HS-27A (cell line): Measurements from ENCODE around the gene PSMB7.

Source experiments
- DNase-seq: peaks from one replicate; pipeline ENCODE4 v3.0.0-alpha.2; 2012; ENCODE audit warnings: low read depth, missing footprints

The PSMB7 gene

DNA sequence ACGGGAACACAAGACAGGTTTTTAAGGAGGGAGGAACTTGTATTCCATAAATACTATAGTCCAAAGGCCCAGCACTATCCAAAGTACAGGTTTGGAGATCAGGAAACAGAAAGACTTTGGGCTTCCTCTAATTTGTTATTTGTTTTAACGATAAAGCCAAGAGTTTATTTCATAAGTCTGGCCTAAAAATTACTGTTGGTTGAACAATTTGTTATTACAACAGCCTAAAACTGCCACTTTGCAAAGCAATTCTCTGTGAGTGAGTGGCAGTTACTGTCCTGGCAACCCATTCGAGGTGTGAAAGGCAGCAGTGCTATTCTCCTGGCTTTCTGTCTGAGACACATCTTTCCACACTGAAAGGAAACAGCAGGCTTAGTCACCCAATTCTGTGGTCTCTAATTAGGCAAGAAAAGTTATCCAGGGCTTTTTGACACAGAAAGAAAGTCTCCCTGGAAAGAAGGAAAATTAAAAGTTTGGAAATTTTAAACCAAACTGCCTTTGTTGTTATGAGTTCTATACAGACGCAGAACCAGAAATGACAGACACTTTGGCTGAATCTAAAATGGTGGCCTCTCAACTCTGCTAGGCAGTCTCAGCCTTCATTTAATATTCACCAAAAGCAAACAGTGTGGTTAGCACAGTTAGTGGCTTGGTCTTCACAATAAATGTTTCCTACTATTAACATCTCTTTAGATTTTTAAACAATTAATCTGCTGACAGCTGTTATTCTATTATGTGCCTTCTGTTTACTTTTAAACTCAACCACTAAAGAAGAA, 33.9 kb downstream of the PSMB7 start:
- no peak for DNase-seq

GRCh38 chr9:124377551-124378406, 37.5 kb downstream of the PSMB7 start:
- no peak for DNase-seq

DNA sequence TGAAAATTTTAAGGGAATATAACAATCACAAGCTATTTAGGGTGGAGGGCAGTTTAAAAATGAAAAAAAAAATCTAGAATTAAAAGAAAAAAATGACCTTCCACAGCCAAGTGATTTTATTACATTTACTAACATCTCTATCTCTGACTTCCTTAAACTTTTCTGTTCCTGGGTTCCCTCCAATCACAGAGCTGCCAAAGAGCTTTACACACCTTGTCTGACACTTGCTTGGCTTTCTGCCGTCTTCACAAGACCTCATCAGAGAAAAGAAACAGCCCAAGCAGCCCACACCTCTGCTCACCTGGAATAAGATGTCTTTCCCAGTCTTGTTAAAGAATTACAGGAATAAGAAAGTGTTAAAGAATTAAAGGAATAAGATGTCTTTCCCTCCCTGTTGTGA, 38.9 kb downstream of the PSMB7 start:
- DNase-seq: no peak

- no peak for DNase-seq
Measured at GRCh38 chr9:124375726-124376125, 39.5 kb downstream of the PSMB7 start.

DNA sequence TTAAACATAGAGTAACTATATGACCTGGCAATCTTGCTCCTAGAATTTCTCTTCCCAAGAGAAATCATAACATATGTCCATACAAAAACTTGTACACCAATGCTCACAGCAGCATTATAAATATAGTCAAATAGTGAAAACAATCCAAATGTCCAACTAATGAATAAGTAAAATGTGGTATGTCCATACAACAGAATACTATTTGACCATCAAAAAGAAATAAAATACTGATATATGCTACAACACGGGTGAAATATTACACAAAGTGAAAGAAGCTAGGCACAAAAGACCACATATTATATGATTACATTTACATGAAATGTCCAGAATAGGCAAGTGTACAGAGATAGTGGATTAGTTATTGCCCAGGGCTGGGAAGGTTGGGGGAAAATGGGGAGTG, 41.4 kb downstream of the PSMB7 start:
- no peak for DNase-seq

DNA sequence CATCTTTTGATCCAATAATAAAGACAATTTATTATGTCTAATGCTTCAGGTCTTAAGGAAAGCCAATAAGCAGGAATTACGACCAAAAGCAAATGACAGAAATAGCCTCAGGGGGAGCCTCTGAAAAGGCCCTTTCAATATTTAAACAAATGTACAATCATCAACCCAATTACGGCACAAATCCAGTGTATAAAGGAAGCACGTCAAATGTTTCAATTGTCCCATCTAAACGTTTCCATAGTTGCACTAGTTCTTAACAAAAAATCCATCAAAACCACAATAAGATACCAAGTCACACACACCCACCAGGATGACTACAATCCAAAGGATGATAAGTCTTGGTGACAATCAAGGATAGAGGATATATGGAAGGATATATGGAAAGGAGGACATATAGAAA, 41.9 kb downstream of the PSMB7 start:
- no peak for DNase-seq

DNA sequence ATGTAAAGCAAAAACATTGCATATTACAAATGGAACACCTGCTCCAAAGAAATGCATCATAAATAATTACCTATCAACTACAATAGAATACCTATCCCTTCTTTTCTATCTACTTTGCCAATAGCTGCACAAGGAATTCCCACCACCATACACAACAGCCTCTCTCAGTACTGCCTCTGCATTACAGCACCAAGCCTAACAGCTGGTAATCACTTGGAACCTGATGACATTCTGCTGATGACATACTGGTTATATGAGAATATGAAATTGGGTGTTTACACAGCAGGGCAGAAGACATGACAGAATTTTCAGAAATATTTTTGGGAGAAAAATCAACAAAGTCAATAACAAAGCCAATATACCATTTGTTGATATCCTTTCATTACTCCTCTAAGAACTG, 43.2 kb downstream of the PSMB7 start:
- no peak for DNase-seq

DNA sequence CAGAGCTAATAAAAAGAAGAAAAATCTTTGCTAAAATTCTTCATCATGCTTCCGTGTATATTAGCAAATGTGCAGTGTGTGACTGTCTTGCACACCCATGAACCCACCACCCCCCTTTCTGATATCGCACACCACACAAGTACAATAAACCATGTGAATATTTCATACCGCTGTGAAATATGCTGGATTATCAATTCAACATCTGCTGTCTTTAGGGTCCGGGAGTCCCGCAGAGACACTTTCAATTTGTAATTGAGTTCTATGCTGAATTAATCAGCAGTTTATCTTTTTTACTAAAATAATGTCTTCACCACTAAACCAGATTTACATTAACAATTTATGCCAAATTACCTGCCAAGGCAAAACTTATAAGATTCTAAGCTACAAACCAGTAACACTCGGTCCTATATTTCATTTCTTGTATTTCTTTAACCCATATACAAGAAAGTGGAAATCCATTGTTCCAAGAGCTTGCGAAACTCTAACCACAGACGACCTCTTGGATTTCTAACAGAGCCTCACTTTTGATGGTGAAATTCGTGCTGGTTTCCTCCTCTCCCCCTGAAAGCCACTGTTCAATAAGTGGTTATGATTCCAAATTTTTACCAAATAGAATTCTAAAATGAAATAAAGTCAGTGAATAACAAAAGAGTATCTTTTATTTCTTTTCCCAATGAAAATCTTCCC, 44.2 kb downstream of the PSMB7 start:
- no peak for DNase-seq

DNA sequence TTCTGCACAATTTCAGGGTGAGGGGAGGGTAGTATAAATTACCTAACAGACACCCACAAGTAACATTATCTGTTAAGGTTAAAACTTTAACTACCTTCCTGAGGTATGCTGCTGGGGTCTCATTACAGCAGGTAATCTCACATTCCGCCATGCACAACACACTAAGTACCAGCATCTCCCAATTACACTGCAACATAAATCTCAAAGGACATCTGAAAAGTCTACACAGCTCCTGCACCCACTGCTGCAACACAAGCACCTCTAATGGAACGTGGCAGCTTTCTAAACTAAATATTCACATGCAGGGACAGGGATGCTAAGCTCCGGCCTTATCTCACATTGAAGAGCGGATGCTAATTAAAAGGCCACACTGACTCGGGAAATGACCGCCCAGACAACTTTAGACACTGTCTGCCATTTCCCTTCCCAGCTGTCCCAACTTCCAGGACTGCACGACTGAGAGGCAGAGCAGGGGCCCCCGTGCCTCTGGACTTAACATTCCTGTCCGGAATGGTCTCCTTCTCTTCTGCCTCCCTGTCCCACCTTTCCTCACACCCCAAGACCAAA, 45.9 kb downstream of the PSMB7 start:
- DNase-seq: no peak

GRCh38 chr9:124368692-124369091, 46.5 kb downstream of the PSMB7 start:
- DNase-seq: no peak

- DNase-seq: no peak
Measured at GRCh38 chr9:124366476-124367220, 48.6 kb downstream of the PSMB7 start.

- DNase-seq: no peak
Measured at GRCh38 chr9:124365036-124365435, 50.2 kb downstream of the PSMB7 start.

DNA sequence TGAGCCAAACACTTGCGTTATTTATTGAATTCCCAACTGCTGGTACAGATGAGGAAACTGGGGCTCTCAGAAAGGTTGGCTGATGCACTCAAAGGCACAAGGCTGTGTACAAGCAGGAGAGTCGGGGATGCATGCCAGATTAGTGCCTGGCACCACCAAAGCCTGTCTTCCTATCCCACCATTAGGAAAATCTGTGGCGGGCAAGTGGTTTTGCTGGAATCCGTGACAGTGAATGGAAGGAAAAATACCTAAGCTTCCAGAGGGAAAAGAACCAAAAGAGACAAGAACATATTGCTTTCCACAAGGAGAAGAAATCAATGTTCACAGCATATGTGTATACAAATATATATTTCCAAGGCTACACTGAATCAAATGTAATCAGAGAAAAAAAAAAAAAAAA, 51.1 kb downstream of the PSMB7 start:
- no peak for DNase-seq

DNA sequence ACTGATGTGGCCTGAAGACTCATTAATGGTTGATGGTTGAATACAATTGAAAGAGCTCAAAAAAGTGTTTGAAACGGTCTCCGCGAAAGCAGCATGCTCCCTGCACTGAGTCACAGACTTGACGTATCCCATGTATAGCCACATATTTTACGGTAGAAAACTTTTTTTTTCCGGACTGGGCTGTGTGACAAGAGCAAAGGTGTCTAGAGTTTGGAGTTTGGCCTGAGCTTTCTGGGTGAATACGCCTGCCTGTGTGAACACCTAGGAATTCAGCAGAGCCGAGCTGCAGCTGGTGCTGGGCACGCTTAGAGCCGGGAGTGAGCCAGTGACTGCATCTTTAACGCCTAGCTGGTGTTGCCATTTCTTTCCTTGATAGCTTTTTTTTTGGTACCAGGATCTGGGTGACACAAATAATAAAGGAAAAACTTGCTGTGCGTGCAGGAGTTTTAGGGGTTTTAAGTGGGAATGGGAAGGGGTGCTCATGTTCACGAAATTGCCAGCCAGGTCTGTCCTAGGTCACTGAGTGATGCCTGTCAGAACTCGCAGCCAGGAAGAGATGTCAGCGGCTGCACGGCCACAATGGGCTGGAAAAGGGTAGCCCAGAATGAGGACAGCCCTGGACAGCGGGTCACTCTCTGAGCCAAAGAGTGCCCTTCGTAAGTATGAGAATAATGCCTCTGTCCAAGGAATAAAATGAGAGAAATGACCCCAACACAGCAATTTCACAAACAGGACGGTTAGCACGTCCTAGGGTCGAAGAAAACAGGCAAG, 51.7 kb downstream of the PSMB7 start:
- no peak for DNase-seq

- no peak for DNase-seq
Measured at GRCh38 chr9:124361128-124361527, 54.1 kb downstream of the PSMB7 start.

DNA sequence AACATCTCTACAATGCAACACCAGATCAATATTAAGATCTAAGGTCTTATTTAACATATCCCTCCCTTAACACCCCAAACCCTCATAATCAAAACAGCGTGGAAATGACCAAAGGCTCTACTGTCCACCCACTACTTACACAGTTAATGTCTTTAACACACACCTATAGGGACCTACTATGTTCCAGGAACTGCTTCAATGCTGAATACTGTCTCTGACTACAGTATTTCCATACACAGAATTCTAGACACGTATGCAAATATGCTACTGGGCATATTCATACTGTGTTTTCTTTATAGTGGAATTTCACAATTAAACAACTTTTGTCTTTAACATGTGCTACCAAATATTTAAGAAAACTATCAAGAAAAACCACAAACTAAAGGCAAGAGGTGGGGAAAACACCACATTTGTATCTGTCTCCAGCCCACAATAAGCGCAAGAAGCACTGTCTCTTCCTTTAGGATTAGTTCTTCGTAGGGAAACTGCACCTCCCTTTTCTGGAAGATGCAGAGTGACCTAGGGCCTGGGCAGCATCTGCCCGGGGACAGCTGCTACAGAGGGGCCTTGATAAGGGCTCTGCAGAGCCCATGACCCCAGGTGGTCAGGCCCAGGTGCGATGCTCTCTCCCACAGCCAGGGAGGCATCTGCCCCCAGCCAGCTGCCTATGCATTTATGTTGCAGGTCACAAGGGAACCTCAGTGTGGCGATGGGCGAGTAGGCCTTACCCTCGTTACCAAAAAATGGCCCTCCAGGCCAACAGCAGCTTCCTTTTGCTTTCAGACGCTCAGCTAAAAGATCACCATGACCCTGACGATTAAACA, 55.2 kb downstream of the PSMB7 start:
- no peak for DNase-seq

DNA sequence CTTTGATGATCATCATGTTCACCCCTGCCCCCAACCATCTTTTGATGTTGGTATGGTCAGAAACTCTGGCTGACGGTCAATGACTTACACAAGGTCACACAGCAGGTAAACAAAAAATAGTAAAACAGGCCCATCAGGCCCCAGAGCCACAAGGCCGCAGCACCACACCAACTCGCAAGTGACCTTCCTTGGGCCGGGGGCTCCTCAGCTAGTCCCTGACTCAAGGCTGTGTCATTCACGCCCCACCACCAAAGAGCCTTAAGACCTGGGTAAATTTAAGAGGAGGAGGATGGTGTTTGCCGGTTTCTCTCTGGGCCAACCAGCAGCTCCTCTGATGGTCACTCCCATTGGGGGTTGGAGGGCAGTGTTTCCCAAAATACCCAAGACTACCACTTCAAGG, 55.8 kb downstream of the PSMB7 start:
- no peak for DNase-seq

DNA sequence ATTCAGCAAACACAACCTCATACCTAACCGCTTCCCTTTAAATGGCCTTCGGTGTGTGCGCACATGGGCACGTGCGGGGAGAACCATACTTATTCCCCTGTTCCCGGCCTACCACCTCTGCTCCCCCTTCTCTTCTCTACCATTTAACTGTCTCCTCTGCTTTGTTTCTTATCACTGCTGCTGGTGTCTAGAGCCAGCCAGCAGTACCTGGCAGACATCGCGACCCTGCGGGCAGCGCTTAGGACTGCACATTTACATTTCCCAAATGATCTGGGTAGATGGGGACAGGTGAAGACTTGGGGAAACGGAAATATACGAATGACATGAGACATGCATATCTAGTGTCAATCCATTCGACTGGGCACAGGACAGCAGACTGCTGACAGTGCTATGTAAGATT, 56.6 kb downstream of the PSMB7 start:
- DNase-seq: no peak

GRCh38 chr9:124357721-124358361, 57.4 kb downstream of the PSMB7 start:
- no peak for DNase-seq
